ACC112 (cell line): ENCODE measurements around the gene DNAJC30.
"Not testable (repeated sequence)": the region's sequence is repeated elsewhere in the genome, so short reads cannot be mapped to it uniquely, and the experiment has no call there.

Experiments
- H2AFZ ChIP-seq: fragments of 200-600 bp; sonication (generic); one replicate; pipeline ENCODE4 v1.6.0; 2017; ENCODE audit warnings: antibody characterized with exemption, low read length; ENCODE audit not compliant: unreplicated experiment
- H3K27ac ChIP-seq: fragments of 200-600 bp; sonication (generic); 2 replicates; pipeline ENCODE4 v1.5.1; 2014; ENCODE audit warnings: low read depth, mild to moderate bottlenecking, antibody characterized with exemption, low read length, moderate library complexity
- H3K27me3 ChIP-seq: fragments of 200-600 bp; sonication (generic); 2 replicates; pipeline ENCODE4 v1.6.1; 2014; ENCODE audit warnings: mild to moderate bottlenecking, antibody characterized with exemption, low read length, moderate library complexity, mixed read lengths; ENCODE audit not compliant: insufficient read depth
- H3K36me3 ChIP-seq: fragments of 200-600 bp; sonication (generic); 2 replicates; pipeline ENCODE4 v1.6.1; 2016; ENCODE audit warnings: mild to moderate bottlenecking, antibody characterized with exemption, low read length, moderate library complexity, mixed read lengths; ENCODE audit not compliant: insufficient read depth
- H3K4me1 ChIP-seq: fragments of 200-600 bp; sonication (generic); one replicate; pipeline ENCODE4 v1.6.1; 2016; ENCODE audit warnings: low read length, mixed read lengths; ENCODE audit not compliant: insufficient read depth, unreplicated experiment, control insufficient read depth
- H3K4me3 ChIP-seq: fragments of 200-600 bp; sonication (generic); 2 replicates; pipeline ENCODE4 v1.5.1; 2014; ENCODE audit warnings: mild to moderate bottlenecking, low read depth, low read length
- H3K79me2 ChIP-seq: fragments of 200-600 bp; sonication (generic); one replicate; pipeline ENCODE4 v1.6.0; 2016; ENCODE audit warnings: low read length; ENCODE audit not compliant: control insufficient read depth, unreplicated experiment, insufficient read depth

DNAJC30 gene

DNA sequence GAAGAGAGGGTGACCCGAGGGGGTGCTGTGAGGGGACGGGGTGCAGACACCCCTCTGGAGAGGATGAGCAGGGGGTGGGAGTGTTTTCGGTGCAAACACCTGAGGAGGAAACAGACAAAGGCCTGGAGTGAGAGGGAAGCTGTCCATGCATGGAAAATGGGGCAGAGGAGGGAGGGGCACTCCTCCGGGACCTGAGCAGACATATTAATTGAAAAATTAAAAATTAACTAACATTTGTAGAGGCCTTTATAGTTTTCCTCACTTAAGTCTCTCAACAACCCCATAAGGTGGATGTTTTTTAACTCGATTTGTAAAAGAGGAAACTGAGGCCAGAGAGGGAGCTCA, 14.4 kb downstream of the DNAJC30 start:
- no peaks in the 10 kb centered on the region for H3K36me3 ChIP-seq
- H3K79me2 ChIP-seq: no peaks in the 10 kb centered on the region
- H3K27ac ChIP-seq: no peak overlapping the region
- no peak overlapping the region for H2AFZ ChIP-seq
- H3K27me3 ChIP-seq: 0 out of 2 replicates have a peak, but pooled peaks cover 4% of the 10 kb centered on the region
- peak overlapping the region; percentile 73 for H3K4me3 ChIP-seq
- peaks cover 6% of the 10 kb centered on the region for H3K4me1 ChIP-seq

DNA sequence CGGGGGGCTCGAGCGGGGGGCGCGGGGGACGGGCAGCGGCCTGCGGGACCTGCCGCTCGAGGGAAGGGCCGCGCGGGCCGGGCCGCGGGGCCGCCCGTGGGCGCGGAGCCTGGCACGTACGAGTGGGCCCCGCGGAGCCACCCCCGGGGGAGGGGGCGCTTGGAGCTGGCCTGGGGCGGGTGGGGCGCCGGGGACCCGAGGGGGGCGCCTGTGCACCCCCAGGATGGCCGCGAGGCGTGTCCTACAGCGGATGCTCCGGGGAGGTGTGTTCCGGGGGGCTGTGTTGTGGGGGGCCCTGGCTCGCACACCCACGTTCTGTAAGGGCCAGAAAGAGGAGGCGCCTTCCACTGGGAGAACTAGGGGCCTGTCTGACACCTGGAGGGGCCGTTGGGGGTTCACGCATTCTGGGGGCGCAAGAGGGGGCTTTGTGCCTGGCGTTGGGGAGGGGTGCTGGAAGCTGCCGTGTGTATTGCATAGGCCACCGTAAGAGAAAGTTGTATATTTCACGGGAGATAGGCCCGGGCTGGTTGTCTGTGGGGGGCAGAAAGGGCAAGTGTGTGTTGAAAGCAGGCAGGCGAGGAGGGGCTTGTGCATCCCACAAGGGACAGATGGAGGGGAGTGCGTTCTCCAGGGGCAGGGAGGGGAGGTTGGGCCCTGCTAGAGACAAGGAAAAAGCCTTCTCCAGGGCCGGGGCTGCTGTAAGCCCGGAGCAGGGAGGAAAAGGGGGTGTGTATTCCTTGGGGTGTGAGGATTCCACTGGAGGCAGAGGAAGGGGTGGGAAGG, 15.0 kb downstream of the DNAJC30 start:
- Histone ChIP-seq H3K4me3 (peak overlapping the region; percentile 73), H3K79me2 (no peaks in the 10 kb centered on the region), H3K27ac (no peak overlapping the region), H2AFZ (peak overlapping the region; percentile 85), H3K4me1 (peaks cover 6% of the 10 kb centered on the region), H3K27me3 (0 out of 2 replicates have a peak, but pooled peaks cover 4% of the 10 kb centered on the region), H3K36me3 (no peaks in the 10 kb centered on the region)

- H3K27ac ChIP-seq: no peak within 1 kb of the TSS
- peaks cover 6% of the 10 kb centered on the region for H3K4me1 ChIP-seq
- H2AFZ ChIP-seq: peak within 1 kb of the TSS; percentile 85
- no peaks in the 10 kb centered on the region for H3K79me2 ChIP-seq
- peak within 1 kb of the TSS; percentile 73 for H3K4me3 ChIP-seq
- H3K36me3 ChIP-seq: no peaks in the 10 kb centered on the region
- H3K27me3 ChIP-seq: 0 out of 2 replicates have a peak, but pooled peaks cover 4% of the 10 kb centered on the region
Observed at GRCh38 chr7:73667344-73668102, 15.7 kb downstream of the DNAJC30 start, which contains the start of gene VPS37D. Gene VPS37D (plus strand): TSS chr7:73667831. CDS start chr7:73667959, 128 bp downstream.

GRCh38 chr7:73663033-73663432, 20.2 kb downstream of the DNAJC30 start:
- Histone ChIP-seq H3K79me2 (no peaks in the 10 kb centered on the region), H3K27me3 (0 out of 2 replicates have a peak, but pooled peaks cover 4% of the 10 kb centered on the region), H3K4me1 (no peaks in the 10 kb centered on the region), H2AFZ (no peak overlapping the region), H3K4me3 (no peak overlapping the region), H3K27ac (no peak overlapping the region), H3K36me3 (no peaks in the 10 kb centered on the region)

DNA sequence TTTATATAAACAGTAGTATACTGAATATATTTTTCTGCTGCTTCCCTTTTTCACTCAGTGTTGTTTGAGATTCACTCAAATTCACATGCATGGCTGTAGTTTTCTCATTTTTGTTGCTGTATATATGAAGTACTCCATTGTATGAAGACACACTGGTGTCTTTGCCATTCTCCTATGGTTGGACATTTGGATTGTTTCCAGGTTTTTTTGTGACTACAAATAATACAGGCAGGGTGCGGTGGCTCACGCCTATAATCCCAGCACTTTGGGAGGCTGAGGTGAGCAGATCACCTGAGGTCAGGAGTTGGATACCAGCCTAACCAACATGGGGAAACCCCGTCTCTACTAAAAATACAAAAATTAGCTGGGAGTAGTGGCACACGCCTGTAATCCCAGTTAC, 22.7 kb downstream of the DNAJC30 start:
- H2AFZ ChIP-seq, H3K79me2 ChIP-seq, H3K36me3 ChIP-seq, H3K27ac ChIP-seq, H3K4me3 ChIP-seq, H3K27me3 ChIP-seq, H3K4me1 ChIP-seq: not testable (repeated sequence)

DNA sequence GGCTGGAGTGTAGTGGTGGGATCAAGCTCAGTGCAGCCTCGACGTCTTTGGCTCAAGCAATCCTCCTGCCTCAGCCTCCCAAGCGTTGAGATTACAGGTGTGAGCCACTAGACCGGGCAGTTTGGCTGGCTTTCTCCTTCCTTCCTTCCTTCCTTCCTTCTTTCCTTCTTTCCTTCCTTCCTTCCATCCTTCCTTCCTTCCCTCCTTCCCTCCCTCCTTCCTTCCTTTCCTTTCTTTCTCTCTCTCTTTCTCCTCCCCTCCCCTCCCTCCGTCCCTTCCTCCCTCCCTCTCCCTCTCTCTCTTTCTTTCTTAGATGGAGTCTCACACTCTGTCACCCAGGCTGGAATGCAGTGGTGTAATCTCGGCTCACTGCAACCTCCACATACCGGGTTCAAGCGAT, 23.3 kb downstream of the DNAJC30 start:
- H3K4me1 ChIP-seq: no peaks in the 10 kb centered on the region
- no peaks in the 10 kb centered on the region for H3K27me3 ChIP-seq
- no peak overlapping the region for H3K4me3 ChIP-seq
- no peaks in the 10 kb centered on the region for H3K36me3 ChIP-seq
- no peaks in the 10 kb centered on the region for H3K79me2 ChIP-seq
- H2AFZ ChIP-seq: no peak overlapping the region
- no peak overlapping the region for H3K27ac ChIP-seq

GRCh38 chr7:73655309-73655708, 27.9 kb downstream of the DNAJC30 start:
- not testable (repeated sequence) for H3K36me3 ChIP-seq, H3K27ac ChIP-seq, H3K4me3 ChIP-seq, H3K79me2 ChIP-seq, H2AFZ ChIP-seq, H3K4me1 ChIP-seq
- H3K27me3 ChIP-seq: peaks cover 14% of the 10 kb centered on the region; the same call in 1 of the 2 replicates

DNA sequence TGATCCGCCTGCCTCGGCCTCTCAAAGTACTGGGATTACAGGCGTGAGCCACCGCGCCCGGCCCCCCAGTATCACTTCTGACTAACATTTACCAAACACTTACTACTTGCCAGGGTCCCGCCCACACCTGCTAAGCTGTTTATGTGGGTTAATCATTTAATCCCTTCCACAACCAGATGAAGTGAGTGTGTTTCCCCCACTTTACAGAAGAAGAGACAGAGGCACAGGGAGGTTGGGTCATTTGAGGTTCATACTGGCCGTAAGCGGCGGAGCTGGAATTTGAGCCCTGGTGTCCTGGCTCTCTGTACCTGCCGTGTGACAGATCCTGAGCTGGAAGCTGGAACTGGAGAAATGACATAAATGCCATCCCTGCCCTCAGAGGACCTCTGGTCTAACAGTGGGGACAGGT, 30.7 kb downstream of the DNAJC30 start:
- Histone ChIP-seq H3K27ac (no peak overlapping the region), H3K4me1 (no peaks in the 10 kb centered on the region), H3K27me3 (peaks cover 36% of the 10 kb centered on the region), H3K4me3 (no peak overlapping the region), H3K79me2 (no peaks in the 10 kb centered on the region), H2AFZ (no peak overlapping the region), H3K36me3 (no peaks in the 10 kb centered on the region)

DNA sequence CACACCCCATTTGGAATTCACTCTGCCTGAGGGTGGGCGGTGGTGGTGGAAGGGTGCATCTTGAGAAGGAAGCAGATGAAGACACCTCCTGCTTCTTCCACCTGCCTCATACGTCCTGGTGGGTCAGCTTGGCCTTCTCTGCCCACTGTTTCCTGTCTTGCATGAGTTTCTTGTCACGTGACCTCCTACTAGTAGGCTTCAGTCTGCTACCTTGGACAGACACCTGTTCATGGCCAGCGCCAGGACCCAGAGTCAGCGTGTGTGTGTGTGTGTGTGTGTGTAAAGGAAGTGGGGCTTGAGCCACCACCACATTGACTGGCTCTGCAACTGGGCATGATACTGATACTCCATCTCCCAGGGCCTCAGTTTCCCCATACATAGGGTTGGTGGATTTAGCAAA, 32.7 kb downstream of the DNAJC30 start:
- H3K79me2 ChIP-seq: no peaks in the 10 kb centered on the region
- peaks cover 50% of the 10 kb centered on the region for H3K27me3 ChIP-seq
- no peaks in the 10 kb centered on the region for H3K36me3 ChIP-seq
- no peaks in the 10 kb centered on the region for H3K4me1 ChIP-seq
- no peak overlapping the region for H3K4me3 ChIP-seq
- no peak overlapping the region for H2AFZ ChIP-seq
- H3K27ac ChIP-seq: no peak overlapping the region

DNA sequence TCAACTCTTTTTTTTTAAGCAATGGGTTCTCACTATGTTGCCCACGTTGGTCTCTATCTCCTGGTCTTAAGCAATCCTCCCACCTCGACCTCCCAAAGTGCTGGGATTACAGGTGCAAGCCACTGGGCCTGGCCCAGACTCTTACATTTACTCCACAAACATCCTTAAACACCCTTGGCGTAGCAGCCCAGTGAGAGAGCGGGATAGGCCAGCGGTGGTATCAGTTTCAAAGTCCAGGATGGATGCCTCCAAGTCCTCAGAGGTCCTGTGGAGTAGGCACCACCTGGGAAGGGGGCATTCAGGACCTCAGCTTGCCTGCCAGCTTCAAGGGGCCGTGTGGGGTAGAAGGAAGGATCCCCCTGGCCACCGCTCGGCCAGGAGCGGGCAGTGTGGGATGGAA, 33.7 kb downstream of the DNAJC30 start:
- Histone ChIP-seq H3K27ac (no peak overlapping the region), H2AFZ (no peak overlapping the region), H3K36me3 (no peaks in the 10 kb centered on the region), H3K4me3 (no peak overlapping the region), H3K27me3 (peaks cover 52% of the 10 kb centered on the region), H3K79me2 (no peaks in the 10 kb centered on the region), H3K4me1 (no peaks in the 10 kb centered on the region)
